Glomerular visceral epithelial cell (primary cell): Measurements from ENCODE around the gene ATP8B4.

Experiments
- DNase-seq: peaks from one replicate; pipeline ENCODE4 v3.0.0-alpha.2; 2016; ENCODE audit errors: extremely low spot score

Gene ATP8B4

GRCh38 chr15:50064673-50065072 is 54.4 kb downstream of the ATP8B4 start:
- no peak for DNase-seq

GRCh38 chr15:50063226-50063625 is 55.8 kb downstream of the ATP8B4 start:
- no peak for DNase-seq

- no peak for DNase-seq
Measured at GRCh38 chr15:50061503-50061902, 57.5 kb downstream of the ATP8B4 start.

GRCh38 chr15:50059883-50060282 is 59.1 kb downstream of the ATP8B4 start:
- no peak for DNase-seq

GRCh38 chr15:50059203-50059772 is 59.7 kb downstream of the ATP8B4 start:
- no peak for DNase-seq

GRCh38 chr15:50057905-50058639 is 61.0 kb downstream of the ATP8B4 start:
- DNase-seq = no peak

- no peak for DNase-seq
Measured at GRCh38 chr15:50057196-50057595, 61.8 kb downstream of the ATP8B4 start.

GRCh38 chr15:50055750-50056157 is 63.3 kb downstream of the ATP8B4 start:
- no peak for DNase-seq

GRCh38 chr15:50055332-50055731 is 63.7 kb downstream of the ATP8B4 start:
- no peak for DNase-seq

- DNase-seq = no peak
Measured at GRCh38 chr15:50053055-50053856, 65.8 kb downstream of the ATP8B4 start.

- peak; percentile 46 for DNase-seq
Measured at GRCh38 chr15:50051811-50052419, 67.1 kb downstream of the ATP8B4 start.

GRCh38 chr15:50050986-50051743 is 67.9 kb downstream of the ATP8B4 start:
- no peak for DNase-seq

- no peak for DNase-seq
Measured at GRCh38 chr15:50049871-50050270, 69.2 kb downstream of the ATP8B4 start.

- DNase-seq = no peak
Measured at GRCh38 chr15:50046867-50047266, 72.2 kb downstream of the ATP8B4 start.

GRCh38 chr15:50046159-50046558 is 72.9 kb downstream of the ATP8B4 start:
- DNase-seq = no peak

- no peak for DNase-seq
Measured at GRCh38 chr15:50044904-50045303, 74.1 kb downstream of the ATP8B4 start.

- no peak for DNase-seq
Measured at GRCh38 chr15:50044406-50044805, 74.6 kb downstream of the ATP8B4 start.

- DNase-seq = no peak
Measured at GRCh38 chr15:50042775-50043174, 76.3 kb downstream of the ATP8B4 start.

- DNase-seq = no peak
Measured at GRCh38 chr15:50030456-50030855, 88.6 kb downstream of the ATP8B4 start.

- DNase-seq = no peak
Measured at GRCh38 chr15:50028326-50028725, 90.7 kb downstream of the ATP8B4 start.

GRCh38 chr15:50024281-50024680 is 94.8 kb downstream of the ATP8B4 start:
- DNase-seq = no peak

- no peak for DNase-seq
Measured at GRCh38 chr15:50018491-50018890, 100.5 kb downstream of the ATP8B4 start.
